OCI-LY7 (cell line): ENCODE results near the gene MGME1.

ENCODE experiments used
- CTCF ChIP-seq: fragments of 200-600 bp; sonication (generic); conservative IDR thresholded peaks from 2 replicates; pipeline ENCODE4 v1.5.1; 2014; ENCODE audit warnings: mild to moderate bottlenecking, antibody characterized with exemption, low read length, moderate library complexity, mixed read lengths
- EZH2phosphoT487 ChIP-seq: fragments of 200-600 bp; sonication (generic); IDR thresholded peaks from 2 replicates; pipeline ENCODE4 v1.6.1; 2018; ENCODE audit warnings: low read depth, borderline replicate concordance, mild to moderate bottlenecking, mixed run types, antibody characterized with exemption, low read length, moderate library complexity, mixed read lengths

GRCh38 chr20:18004384-18005031 is 35.7 kb downstream of the MGME1 start:
- TF ChIP-seq CTCF, result no peak
- TF ChIP-seq EZH2phosphoT487, result no peak
